ENCODE results near the gene TRIM47.

Gene TRIM47, protein sequence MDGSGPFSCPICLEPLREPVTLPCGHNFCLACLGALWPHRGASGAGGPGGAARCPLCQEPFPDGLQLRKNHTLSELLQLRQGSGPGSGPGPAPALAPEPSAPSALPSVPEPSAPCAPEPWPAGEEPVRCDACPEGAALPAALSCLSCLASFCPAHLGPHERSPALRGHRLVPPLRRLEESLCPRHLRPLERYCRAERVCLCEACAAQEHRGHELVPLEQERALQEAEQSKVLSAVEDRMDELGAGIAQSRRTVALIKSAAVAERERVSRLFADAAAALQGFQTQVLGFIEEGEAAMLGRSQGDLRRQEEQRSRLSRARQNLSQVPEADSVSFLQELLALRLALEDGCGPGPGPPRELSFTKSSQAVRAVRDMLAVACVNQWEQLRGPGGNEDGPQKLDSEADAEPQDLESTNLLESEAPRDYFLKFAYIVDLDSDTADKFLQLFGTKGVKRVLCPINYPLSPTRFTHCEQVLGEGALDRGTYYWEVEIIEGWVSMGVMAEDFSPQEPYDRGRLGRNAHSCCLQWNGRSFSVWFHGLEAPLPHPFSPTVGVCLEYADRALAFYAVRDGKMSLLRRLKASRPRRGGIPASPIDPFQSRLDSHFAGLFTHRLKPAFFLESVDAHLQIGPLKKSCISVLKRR

GRCh38 chr17:75878174-75878998 is at the start of gene TRIM47:
Gene TRIM47, minus strand, starts transcription at chr17:75878581. Its CDS starts 33 bp downstream, at chr17:75878548.
- TF ChIP-seq, protein P1, sequence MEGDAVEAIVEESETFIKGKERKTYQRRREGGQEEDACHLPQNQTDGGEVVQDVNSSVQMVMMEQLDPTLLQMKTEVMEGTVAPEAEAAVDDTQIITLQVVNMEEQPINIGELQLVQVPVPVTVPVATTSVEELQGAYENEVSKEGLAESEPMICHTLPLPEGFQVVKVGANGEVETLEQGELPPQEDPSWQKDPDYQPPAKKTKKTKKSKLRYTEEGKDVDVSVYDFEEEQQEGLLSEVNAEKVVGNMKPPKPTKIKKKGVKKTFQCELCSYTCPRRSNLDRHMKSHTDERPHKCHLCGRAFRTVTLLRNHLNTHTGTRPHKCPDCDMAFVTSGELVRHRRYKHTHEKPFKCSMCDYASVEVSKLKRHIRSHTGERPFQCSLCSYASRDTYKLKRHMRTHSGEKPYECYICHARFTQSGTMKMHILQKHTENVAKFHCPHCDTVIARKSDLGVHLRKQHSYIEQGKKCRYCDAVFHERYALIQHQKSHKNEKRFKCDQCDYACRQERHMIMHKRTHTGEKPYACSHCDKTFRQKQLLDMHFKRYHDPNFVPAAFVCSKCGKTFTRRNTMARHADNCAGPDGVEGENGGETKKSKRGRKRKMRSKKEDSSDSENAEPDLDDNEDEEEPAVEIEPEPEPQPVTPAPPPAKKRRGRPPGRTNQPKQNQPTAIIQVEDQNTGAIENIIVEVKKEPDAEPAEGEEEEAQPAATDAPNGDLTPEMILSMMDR (IDR thresholded peaks at IDR 0.05) = no peak
- peak; percentile 92 for DNase-seq (ENCODE audit: low spot score)

GRCh38 chr17:75927286-75927922 is 49.0 kb upstream of the TRIM47 start:
- TF ChIP-seq, protein P1 (IDR thresholded peaks at IDR 0.05) = no peak
- no peak overlapping the region for H3K4me3 ChIP-seq
- no peak for DNase-seq (ENCODE audit: low spot score)
- no peak overlapping the region for H3K27ac ChIP-seq

More at GRCh38 chr17:75878174-75878998, at the start of gene TRIM47:
- Histone ChIP-seq H3K27ac (peak within 1 kb of the TSS; percentile 96 to 97), H3K4me3 (peak within 1 kb of the TSS; percentile 91)

GRCh38 chr17:75926456-75926855 is 48.1 kb upstream of the TRIM47 start:
- DNase-seq (ENCODE audit: low spot score) = no peak
- TF ChIP-seq, protein P1 (IDR thresholded peaks at IDR 0.05) = no peak
- H3K4me3 ChIP-seq = no peak overlapping the region
- H3K27ac ChIP-seq = no peak overlapping the region

GRCh38 chr17:75925912-75926311 is 47.5 kb upstream of the TRIM47 start:
- Histone ChIP-seq H3K27ac (no peak overlapping the region), H3K4me3 (no peak overlapping the region)
- no peak for DNase-seq (ENCODE audit: low spot score)
- TF ChIP-seq, protein P1 (IDR thresholded peaks at IDR 0.05) = no peak

DNA sequence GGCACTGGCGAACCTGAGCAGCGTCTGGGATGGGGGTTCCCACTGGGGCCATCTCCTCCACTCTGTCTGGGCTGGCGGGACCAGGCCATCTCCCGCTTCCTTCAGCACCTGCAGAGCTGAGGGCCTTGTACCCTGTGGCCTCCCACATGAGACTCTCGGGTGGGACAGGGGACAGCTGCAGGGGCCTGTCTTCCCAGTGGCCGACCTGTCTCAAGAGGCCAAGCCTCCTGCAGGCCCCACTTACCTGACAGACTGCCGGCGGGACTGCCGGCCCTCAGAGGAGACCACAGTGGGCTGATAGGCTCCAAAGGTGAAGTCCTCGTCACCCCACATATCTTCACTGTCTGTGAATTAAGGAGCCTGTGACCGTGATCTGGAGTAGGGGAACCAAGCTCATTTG is 46.7 kb upstream of the TRIM47 start:
- Histone ChIP-seq H3K27ac (no peak overlapping the region), H3K4me3 (no peak overlapping the region)
- TF ChIP-seq, protein P1 (IDR thresholded peaks at IDR 0.05) = no peak
- no peak for DNase-seq (ENCODE audit: low spot score)

DNA sequence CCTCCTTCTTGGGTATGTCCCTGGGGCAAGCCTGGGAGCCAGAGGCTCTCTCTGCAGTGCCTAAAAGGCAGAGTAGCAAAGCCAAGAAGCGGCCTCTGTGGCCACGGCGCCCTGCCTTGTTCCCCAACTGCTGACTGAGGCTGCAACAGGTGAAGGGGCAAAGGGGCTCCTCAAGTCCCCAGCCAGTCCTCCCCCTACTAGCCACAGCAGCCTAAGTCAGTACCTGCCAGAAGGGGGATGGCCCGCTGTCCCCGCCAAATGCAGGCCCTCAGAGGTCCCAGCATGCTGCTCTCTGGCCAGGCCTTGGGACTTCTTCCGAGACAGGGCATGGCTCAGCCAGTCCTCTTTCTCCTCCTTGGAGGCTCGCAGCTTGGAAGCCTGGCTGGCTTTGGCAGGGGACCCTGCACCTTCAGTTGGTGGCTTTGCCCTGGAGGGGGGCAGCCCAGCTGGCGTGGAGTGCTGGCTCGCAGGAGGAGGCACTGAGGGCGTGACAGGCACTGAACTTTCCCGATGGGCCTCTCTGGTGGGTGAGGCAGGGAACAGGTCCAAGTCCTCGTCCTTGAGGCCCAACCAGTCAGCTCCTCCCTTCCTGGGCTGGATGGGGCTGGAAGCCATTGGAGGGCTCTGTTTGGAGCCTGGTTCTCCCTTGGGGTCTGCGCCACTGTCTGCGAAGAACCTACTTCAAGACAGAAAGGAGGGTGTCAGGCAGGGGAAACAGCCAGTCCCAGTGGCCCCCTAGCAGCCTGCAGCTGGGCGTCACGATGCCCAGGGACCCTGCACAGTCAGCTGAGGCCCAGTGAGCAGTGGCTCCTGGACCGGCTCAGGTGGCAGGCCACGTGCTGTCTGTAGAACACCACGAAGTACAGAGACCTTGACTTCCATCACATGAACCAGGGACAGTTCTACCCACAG is 44.8 kb upstream of the TRIM47 start:
- H3K4me3 ChIP-seq = no peak overlapping the region
- H3K27ac ChIP-seq = no peak overlapping the region
- TF ChIP-seq, protein P1 (IDR thresholded peaks at IDR 0.05) = no peak
- no peak for DNase-seq (ENCODE audit: low spot score)
